Breast epithelium (tissue), 3 donors: ENCODE measurements around the gene KIF6.

Experiments
- CTCF ChIP-seq, 3 donors: fragments of 450-650 bp; IDR thresholded peaks; one replicate each; pipeline ENCODE4 v1.5.1; 2016 to 2017; ENCODE audit warnings: antibody characterized with exemption in 3 of 3, mild to moderate bottlenecking in 3 of 3, moderate library complexity in 3 of 3
- POLR2AphosphoS5 ChIP-seq, 3 donors: sonication (generic); formaldehyde crosslinking; IDR thresholded peaks; one replicate each; pipeline ENCODE4 v1.6.1; 2017; ENCODE audit warnings: antibody characterized with exemption in 3 of 3

- TF ChIP-seq CTCF (IDR thresholded peaks at IDR 0.05) (no peak), POLR2AphosphoS5 (IDR thresholded peaks at IDR 0.05) (no peak)
Measured at GRCh38 chr6:39357998-39358686, 367.1 kb downstream of the KIF6 start.
